ENCODE measurements around the gene ZFP57. TPM values are rescaled to one million over a fixed set of nuclear protein-coding genes. Genes with fewer than 3 reads are reported as not detected.

Gene ZFP57
- total and polyA plus RNA-seq, 10 of the 15 experiments (the other 5 are each of a cell fraction or from before 2014, with no cell fraction given): not detected

DNA sequence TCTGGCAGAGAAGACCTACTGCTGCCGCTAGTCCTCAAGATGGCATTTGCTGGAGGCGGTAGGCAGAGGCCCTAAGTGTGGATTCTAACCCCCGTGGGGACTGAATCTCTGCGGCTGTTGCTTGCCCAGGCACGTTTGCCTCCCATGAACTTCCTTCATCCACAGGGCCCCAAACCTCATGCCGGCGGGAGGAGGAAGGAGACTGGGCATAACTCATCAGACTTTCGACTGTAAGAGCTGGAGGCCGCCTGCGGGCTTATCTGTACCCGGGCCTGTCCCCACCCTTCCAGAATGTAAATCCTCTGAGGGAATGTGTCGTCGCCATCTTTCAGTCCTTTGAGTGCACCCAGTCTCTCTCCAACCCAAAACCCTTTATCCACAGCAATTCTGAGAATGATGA is 990 bp downstream of the ZFP57 start:
- Histone ChIP-seq H2AFZ (ENCODE audit: control insufficient read depth, low read depth, low read length) (no peak overlapping the region), H3K79me2 (ENCODE audit: control insufficient read depth, insufficient read depth, low read length) (no peaks in the 10 kb centered on the region), H3K36me3 (ENCODE audit: control insufficient read depth in 2 of 2, insufficient read depth in 2 of 2, low read length in 1 of 2) (no peaks in the 10 kb centered on the region), H3K4me1 (ENCODE audit: control insufficient read depth, insufficient read depth, low read length) (peaks cover 3% of the 10 kb centered on the region; the same call in 1 of the 2 replicates), H4K20me1 (ENCODE audit: control insufficient read depth, insufficient read depth) (no peaks in the 10 kb centered on the region), H3K9me3 (replicated peaks; ENCODE audit: control insufficient read depth, insufficient read depth, low read length) (no peaks in the 10 kb centered on the region; the same call in 2 of the 3 replicates), H3K4me3 (no peak overlapping the region), H3K27ac (ENCODE audit: control insufficient read depth, insufficient read depth) (no peak overlapping the region), H3K27me3 (replicated peaks in 1 of 2; ENCODE audit: control insufficient read depth in 2 of 2, insufficient read depth in 2 of 2, low read length in 1 of 2) (0 out of 4 replicates have a peak, but pooled peaks cover 0 to 2% of the 10 kb centered on the region in 2 experiments), H3K9ac (ENCODE audit: control insufficient read depth, insufficient read depth, low read length) (no peak overlapping the region), H3K4me2 (ENCODE audit: control insufficient read depth, insufficient read depth) (no peak overlapping the region)
- 20% methylated on average over 13 of the region's 13 CpGs for WGBS (ENCODE audit: insufficient coverage, insufficient replicate concordance, low lambda C conversion rate, missing lambda C conversion rate)
- FAIRE-seq (no peak), ATAC-seq (no peak), DNase-seq (ENCODE audit: low read depth, low spot score) (no peak)
- in situ Hi-C loops (cut with MboI): no loop called here
- SMC1A ChIA-PET (ENCODE audit: uncharacterized antibody, unreplicated experiment): no interaction called here
- CTCF ChIA-PET: no interaction called here
- POLR2A ChIA-PET: no interaction called here
- RAD21 ChIA-PET (ENCODE audit: unreplicated experiment): no interaction called here
- no TSS peak for BruUV-seq (replicated peaks)
- no peak for TF ChIP-seq EP300 (IDR thresholded peaks at IDR 0.05; ENCODE audit: borderline replicate concordance in 1 of 2, control insufficient read depth in 1 of 2, low read depth in 2 of 2, low read length in 2 of 2)
- no peak for TF ChIP-seq CREB1 (IDR thresholded peaks at IDR 0.05; ENCODE audit: low read depth)
- TF ChIP-seq RAD21 (IDR thresholded peaks at IDR 0.05; ENCODE audit: insufficient read depth, low read depth, low read length): no peak
- TF ChIP-seq CBX5 (IDR thresholded peaks at IDR 0.05; ENCODE audit: low read depth): no peak
- intact Hi-C loops (cut with micrococcal nuclease; ENCODE audit: unreplicated experiment): no loop called here

GRCh38 chr6:29678114-29678513 is 2.8 kb downstream of the ZFP57 start:
- no peak overlapping the region for H3K4me2 ChIP-seq (ENCODE audit: control insufficient read depth, insufficient read depth)
- no peak overlapping the region for H3K27ac ChIP-seq (ENCODE audit: control insufficient read depth, insufficient read depth)
- ChIA-PET SMC1A (ENCODE audit: uncharacterized antibody, unreplicated experiment) (interaction anchor here (1.1 kb wide), 1 partner anchor 12 kb away, joined by 3 read pairs; no protein-coding TSS in a partner anchor), POLR2A (no interaction called here), RAD21 (ENCODE audit: unreplicated experiment) (no interaction called here), CTCF (interaction anchor here (3.7 to 4.4 kb wide), 2 partner anchors 24 to 27 kb away, joined by 20 to 24 read pairs; no protein-coding TSS in a partner anchor)
- TF ChIP-seq KAT2A (conservative IDR thresholded peaks at IDR 0.05; ENCODE audit: control insufficient read depth, low read depth, low read length) (no peak), ETV6 (conservative IDR thresholded peaks at IDR 0.05 in 1 of 2, IDR thresholded peaks at IDR 0.05 in 1 of 2; ENCODE audit: borderline replicate concordance in 1 of 2, low read depth in 1 of 2) (no peak), EP300 (IDR thresholded peaks at IDR 0.05; ENCODE audit: borderline replicate concordance in 1 of 2, control insufficient read depth in 1 of 2, low read depth in 2 of 2, low read length in 2 of 2) (no peak), TAF1 (IDR thresholded peaks at IDR 0.05; ENCODE audit: borderline replicate concordance, low read depth, low read length) (no peak), RAD21 (IDR thresholded peaks at IDR 0.05; ENCODE audit: insufficient read depth, low read depth, low read length) (no peak), ASH2L (IDR thresholded peaks at IDR 0.05; ENCODE audit: borderline replicate concordance, low read depth) (no peak), HCFC1 (IDR thresholded peaks at IDR 0.05; ENCODE audit: low read length) (no peak), ZNF622 (IDR thresholded peaks at IDR 0.05) (no peak), POLR2AphosphoS5 (IDR thresholded peaks at IDR 0.05; ENCODE audit: low read length) (no peak), CBX3 (IDR thresholded peaks at IDR 0.05; ENCODE audit: borderline replicate concordance, low read depth) (no peak), EED (IDR thresholded peaks at IDR 0.05; ENCODE audit: low read depth) (no peak), ESRRA (IDR thresholded peaks at IDR 0.05; ENCODE audit: low read length) (no peak)
- TF ChIP-seq, protein P1, sequence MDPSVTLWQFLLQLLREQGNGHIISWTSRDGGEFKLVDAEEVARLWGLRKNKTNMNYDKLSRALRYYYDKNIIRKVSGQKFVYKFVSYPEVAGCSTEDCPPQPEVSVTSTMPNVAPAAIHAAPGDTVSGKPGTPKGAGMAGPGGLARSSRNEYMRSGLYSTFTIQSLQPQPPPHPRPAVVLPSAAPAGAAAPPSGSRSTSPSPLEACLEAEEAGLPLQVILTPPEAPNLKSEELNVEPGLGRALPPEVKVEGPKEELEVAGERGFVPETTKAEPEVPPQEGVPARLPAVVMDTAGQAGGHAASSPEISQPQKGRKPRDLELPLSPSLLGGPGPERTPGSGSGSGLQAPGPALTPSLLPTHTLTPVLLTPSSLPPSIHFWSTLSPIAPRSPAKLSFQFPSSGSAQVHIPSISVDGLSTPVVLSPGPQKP (IDR thresholded peaks at IDR 0.05; ENCODE audit: low read depth, low read length): no peak
- H3K9me3 ChIP-seq (replicated peaks; ENCODE audit: control insufficient read depth, insufficient read depth, low read length): no peaks in the 10 kb centered on the region
- H3K27me3 ChIP-seq (replicated peaks in 1 of 2; ENCODE audit: control insufficient read depth in 2 of 2, insufficient read depth in 2 of 2, low read length in 1 of 2): 0 out of 4 replicates have a peak, but pooled peaks cover 0 to 2% of the 10 kb centered on the region in 2 experiments
- H4K20me1 ChIP-seq (ENCODE audit: control insufficient read depth, insufficient read depth): no peaks in the 10 kb centered on the region
- H3K9ac ChIP-seq (ENCODE audit: control insufficient read depth, insufficient read depth, low read length): no peak overlapping the region
- ATAC-seq (no peak), FAIRE-seq (no peak), DNase-seq (ENCODE audit: low read depth, low spot score) (no peak)
- H3K36me3 ChIP-seq (ENCODE audit: control insufficient read depth in 2 of 2, insufficient read depth in 2 of 2, low read length in 1 of 2): no peaks in the 10 kb centered on the region
- H2AFZ ChIP-seq (ENCODE audit: control insufficient read depth, low read depth, low read length): no peak overlapping the region
- H3K4me1 ChIP-seq (ENCODE audit: control insufficient read depth, insufficient read depth, low read length): peaks cover 3% of the 10 kb centered on the region; the same call in 1 of the 2 replicates
- no peaks in the 10 kb centered on the region for H3K79me2 ChIP-seq (ENCODE audit: control insufficient read depth, insufficient read depth, low read length)
- intact Hi-C loops (cut with micrococcal nuclease; ENCODE audit: unreplicated experiment) (no loop called here), in situ Hi-C loops (cut with MboI) (no loop called here)
- BruUV-seq (replicated peaks): no TSS peak
- H3K4me3 ChIP-seq: no peak overlapping the region
- 63% methylated on average over 5 of the region's 5 CpGs for WGBS (ENCODE audit: insufficient coverage, insufficient replicate concordance, low lambda C conversion rate, missing lambda C conversion rate)
